Measurements from ENCODE around the gene PGAP2. TPM values are rescaled to one million over a fixed set of nuclear protein-coding genes. Genes with fewer than 3 reads are reported as not detected.

The PGAP2 gene
- total RNA-seq, 1 experiment from 2014 or later, result 30.5 TPM

DNA sequence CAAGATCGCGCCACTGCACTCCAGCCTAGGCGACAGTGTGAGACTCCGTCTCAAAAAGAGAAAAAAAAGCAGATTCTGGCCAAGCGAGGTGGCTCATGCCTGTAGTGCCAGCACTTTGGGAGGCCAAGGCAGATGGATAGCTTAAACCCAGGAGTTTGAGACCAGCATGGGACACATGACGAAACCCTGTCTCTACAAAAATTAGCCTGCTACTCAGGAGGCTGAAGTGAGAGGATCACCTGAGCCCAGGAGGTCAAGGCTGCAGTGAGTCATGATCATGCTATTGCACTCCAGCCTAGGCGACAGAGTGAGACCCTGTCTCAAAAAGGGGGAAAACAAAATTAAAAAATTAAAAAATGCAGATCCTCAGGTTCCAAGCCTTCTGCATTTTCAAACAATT is 14.0 kb downstream of the PGAP2 start:
- TF ChIP-seq, protein P1, sequence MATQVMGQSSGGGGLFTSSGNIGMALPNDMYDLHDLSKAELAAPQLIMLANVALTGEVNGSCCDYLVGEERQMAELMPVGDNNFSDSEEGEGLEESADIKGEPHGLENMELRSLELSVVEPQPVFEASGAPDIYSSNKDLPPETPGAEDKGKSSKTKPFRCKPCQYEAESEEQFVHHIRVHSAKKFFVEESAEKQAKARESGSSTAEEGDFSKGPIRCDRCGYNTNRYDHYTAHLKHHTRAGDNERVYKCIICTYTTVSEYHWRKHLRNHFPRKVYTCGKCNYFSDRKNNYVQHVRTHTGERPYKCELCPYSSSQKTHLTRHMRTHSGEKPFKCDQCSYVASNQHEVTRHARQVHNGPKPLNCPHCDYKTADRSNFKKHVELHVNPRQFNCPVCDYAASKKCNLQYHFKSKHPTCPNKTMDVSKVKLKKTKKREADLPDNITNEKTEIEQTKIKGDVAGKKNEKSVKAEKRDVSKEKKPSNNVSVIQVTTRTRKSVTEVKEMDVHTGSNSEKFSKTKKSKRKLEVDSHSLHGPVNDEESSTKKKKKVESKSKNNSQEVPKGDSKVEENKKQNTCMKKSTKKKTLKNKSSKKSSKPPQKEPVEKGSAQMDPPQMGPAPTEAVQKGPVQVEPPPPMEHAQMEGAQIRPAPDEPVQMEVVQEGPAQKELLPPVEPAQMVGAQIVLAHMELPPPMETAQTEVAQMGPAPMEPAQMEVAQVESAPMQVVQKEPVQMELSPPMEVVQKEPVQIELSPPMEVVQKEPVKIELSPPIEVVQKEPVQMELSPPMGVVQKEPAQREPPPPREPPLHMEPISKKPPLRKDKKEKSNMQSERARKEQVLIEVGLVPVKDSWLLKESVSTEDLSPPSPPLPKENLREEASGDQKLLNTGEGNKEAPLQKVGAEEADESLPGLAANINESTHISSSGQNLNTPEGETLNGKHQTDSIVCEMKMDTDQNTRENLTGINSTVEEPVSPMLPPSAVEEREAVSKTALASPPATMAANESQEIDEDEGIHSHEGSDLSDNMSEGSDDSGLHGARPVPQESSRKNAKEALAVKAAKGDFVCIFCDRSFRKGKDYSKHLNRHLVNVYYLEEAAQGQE (IDR thresholded peaks at IDR 0.05; ENCODE audit: low read depth), result no peak
- TF ChIP-seq SP1 (IDR thresholded peaks at IDR 0.05; ENCODE audit: low read depth), result no peak
- no peak for TF ChIP-seq RAD21 (IDR thresholded peaks at IDR 0.05; ENCODE audit: low read depth)
- no peak for TF ChIP-seq FOSL1 (IDR thresholded peaks at IDR 0.05; ENCODE audit: low read depth)
- TF ChIP-seq CBX3 (IDR thresholded peaks at IDR 0.05; ENCODE audit: low read depth), result no peak
- no peak for TF ChIP-seq ZNF274 (IDR thresholded peaks at IDR 0.05; ENCODE audit: low read depth, low read length)
- TF ChIP-seq, protein P2, sequence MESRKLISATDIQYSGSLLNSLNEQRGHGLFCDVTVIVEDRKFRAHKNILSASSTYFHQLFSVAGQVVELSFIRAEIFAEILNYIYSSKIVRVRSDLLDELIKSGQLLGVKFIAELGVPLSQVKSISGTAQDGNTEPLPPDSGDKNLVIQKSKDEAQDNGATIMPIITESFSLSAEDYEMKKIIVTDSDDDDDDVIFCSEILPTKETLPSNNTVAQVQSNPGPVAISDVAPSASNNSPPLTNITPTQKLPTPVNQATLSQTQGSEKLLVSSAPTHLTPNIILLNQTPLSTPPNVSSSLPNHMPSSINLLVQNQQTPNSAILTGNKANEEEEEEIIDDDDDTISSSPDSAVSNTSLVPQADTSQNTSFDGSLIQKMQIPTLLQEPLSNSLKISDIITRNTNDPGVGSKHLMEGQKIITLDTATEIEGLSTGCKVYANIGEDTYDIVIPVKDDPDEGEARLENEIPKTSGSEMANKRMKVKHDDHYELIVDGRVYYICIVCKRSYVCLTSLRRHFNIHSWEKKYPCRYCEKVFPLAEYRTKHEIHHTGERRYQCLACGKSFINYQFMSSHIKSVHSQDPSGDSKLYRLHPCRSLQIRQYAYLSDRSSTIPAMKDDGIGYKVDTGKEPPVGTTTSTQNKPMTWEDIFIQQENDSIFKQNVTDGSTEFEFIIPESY (IDR thresholded peaks at IDR 0.05; ENCODE audit: extremely low read depth, insufficient replicate concordance, low read length), result no peak
- no peak for TF ChIP-seq POLR2AphosphoS5 (IDR thresholded peaks at IDR 0.05; ENCODE audit: low read depth, low read length)
- no peak for TF ChIP-seq EGR1 (IDR thresholded peaks at IDR 0.05; ENCODE audit: low read depth)
- no peak for TF ChIP-seq SIN3A (IDR thresholded peaks at IDR 0.05; ENCODE audit: low read depth)
- no peak for TF ChIP-seq POLR2A (IDR thresholded peaks at IDR 0.05; ENCODE audit: borderline replicate concordance, extremely low read depth, insufficient read depth, insufficient read length)
- no peak for TF ChIP-seq EZH2 (IDR thresholded peaks at IDR 0.05)
- no peak for TF ChIP-seq YY1 (IDR thresholded peaks at IDR 0.05; ENCODE audit: extremely low read depth, insufficient replicate concordance, low read depth, low read length)
- TF ChIP-seq TCF7L2 (IDR thresholded peaks at IDR 0.05; ENCODE audit: borderline replicate concordance, extremely low read depth, insufficient read depth, insufficient read length), result no peak
- no peak for TF ChIP-seq SRF (IDR thresholded peaks at IDR 0.05; ENCODE audit: low read depth)
- TF ChIP-seq EZH2phosphoT487 (IDR thresholded peaks at IDR 0.05; ENCODE audit: borderline replicate concordance), result no peak
- TF ChIP-seq JUND (IDR thresholded peaks at IDR 0.05), result no peak
- no peak for TF ChIP-seq ELF1 (IDR thresholded peaks at IDR 0.05; ENCODE audit: borderline replicate concordance, low read depth)
- TF ChIP-seq CEBPB (IDR thresholded peaks at IDR 0.05; ENCODE audit: low read depth), result no peak
- Histone ChIP-seq H3K4me3 (replicated peaks in 1 of 2; ENCODE audit: low read depth in 1 of 2, low read length in 2 of 2) (no peak overlapping the region), H3K4me2 (ENCODE audit: low read length) (no peak overlapping the region), H3K9me3 (ENCODE audit: control insufficient read depth in 1 of 2, insufficient read depth in 1 of 2, low read depth in 1 of 2, low read length in 2 of 2) (no peaks in the 10 kb centered on the region), H3K9me2 (ENCODE audit: insufficient read depth) (no peaks in the 10 kb centered on the region), H3K27me3 (ENCODE audit: insufficient read depth, low read length) (no peaks in the 10 kb centered on the region), H3K27ac (ENCODE audit: low read depth, low read length) (no peak overlapping the region), H2AFZ (ENCODE audit: low read depth, low read length, poor library complexity, severe bottlenecking) (no peak overlapping the region), H4K20me1 (ENCODE audit: insufficient read depth) (no peaks in the 10 kb centered on the region), H3K36me3 (ENCODE audit: control insufficient read depth in 1 of 2, insufficient read depth in 2 of 2, low read length in 2 of 2) (peaks cover 9 to 10% of the 10 kb centered on the region in 2 experiments; a peak in 2 of 4 replicates), H3K9ac (ENCODE audit: low read length) (no peak overlapping the region), H3K4me1 (ENCODE audit: control insufficient read depth in 1 of 2, insufficient read depth in 2 of 2, low read length in 2 of 2) (peaks cover 0 to 5% of the 10 kb centered on the region in 2 experiments; a peak in 1 of 4 replicates), H3K79me2 (ENCODE audit: insufficient read depth, low read length) (no peaks in the 10 kb centered on the region)
- BruUV-seq (replicated peaks), result no TSS peak
- ChIA-PET POLR2A (no interaction called here), CTCF (interaction anchor here (1.4 to 4.1 kb wide), 2 partner anchors 10 to 14 kb away, joined by 4 to 16 read pairs; partner anchors contain the start of gene PGAP2), RAD21 (ENCODE audit: low non-redundant PET in 1 of 2, low total read pairs in 2 of 2, uncharacterized antibody in 2 of 2, unreplicated experiment in 2 of 2) (no interaction called here)
- ATAC-seq (no peak), DNase-seq (ENCODE audit: low read depth, low spot score) (no peak)
- intact Hi-C loops (cut with micrococcal nuclease), result no loop called here

All from HCT116 (cell line).